T-cell (primary cell): ENCODE results near the gene DOCK9. TPM values are rescaled to one million over a fixed set of nuclear protein-coding genes. Genes with fewer than 3 reads are reported as not detected.

Experiments used
- ATAC-seq, 4 experiments: fragments of 200-7000 bp in 3 of 4; fragments of 150-1000 bp in 1 of 4; cut with Tn5 transposase; replicated peaks in 1 of 4; 1 replicate in 3 of 4; 2 replicates in 1 of 4; pipeline ENCODE4 v1.10.0; 2021; ENCODE audit warnings: moderate library complexity in 3 of 4, mild to moderate bottlenecking in 2 of 4, moderate number of reproducible peaks in 1 of 4
- CTCF ChIA-PET, 2 donors: fragments of 300-600 bp; sonication (Branson Sonifier 250); formaldehyde crosslinking; loops; one replicate each; lab custom pipeline; 2022; ENCODE audit warnings: antibody characterized with exemption in 2 of 2; lab: Charles Lee
- POLR2A ChIA-PET, 2 donors: fragments of 300-600 bp; sonication (Branson Sonifier 250); formaldehyde crosslinking; loops; one replicate each; lab custom pipeline; 2022; ENCODE audit warnings: antibody characterized with exemption in 2 of 2; lab: Charles Lee
- DNase-seq, 35 experiments: peaks; one replicate each; pipeline versions ENCODE4 v3.0.0 to v3.0.0-alpha.2; 2013 to 2023
- H3K27ac ChIP-seq: one replicate; pipeline ENCODE4 v1.5.1; 2013; ENCODE audit warnings: low read length
- H3K27me3 ChIP-seq, 2 experiments: replicated peaks in 1 of 2; 1 replicate in 1 of 2; 2 replicates in 1 of 2; pipeline versions ENCODE4 v1.6.1 to v1.7.0; 2013; ENCODE audit warnings: low read length in 1 of 2, mixed read lengths in 1 of 2; ENCODE audit not compliant: control insufficient read depth in 2 of 2, insufficient read depth in 2 of 2; ENCODE audit errors: extremely low read depth in 1 of 2
- H3K36me3 ChIP-seq, 2 donors: 1 replicate in 1 of 2; 2 replicates in 1 of 2; pipeline versions ENCODE4 v1.6.1 to v1.7.0; 2013; ENCODE audit warnings: low read length in 1 of 2; ENCODE audit not compliant: control insufficient read depth in 2 of 2, insufficient read depth in 1 of 2; ENCODE audit errors: extremely low read depth in 1 of 2
- H3K4me1 ChIP-seq, 2 experiments: 1 replicate in 1 of 2; 2 replicates in 1 of 2; pipeline versions ENCODE4 v1.6.1 to v1.7.0; 2013; ENCODE audit warnings: low read length in 2 of 2, mixed read lengths in 1 of 2; ENCODE audit not compliant: insufficient read depth in 2 of 2, control insufficient read depth in 1 of 2; ENCODE audit errors: extremely low read depth in 1 of 2
- H3K4me3 ChIP-seq, 2 donors: 1 replicate in 1 of 2; 2 replicates in 1 of 2; pipeline versions ENCODE4 v1.5.1 to v1.7.0; 2013; ENCODE audit warnings: mild to moderate bottlenecking in 2 of 2, low read length in 1 of 2, moderate library complexity in 1 of 2; ENCODE audit not compliant: control insufficient read depth in 1 of 2; ENCODE audit errors: extremely low read depth in 1 of 2
- H3K9me3 ChIP-seq: 2 replicates; pipeline ENCODE4 v1.7.0; 2013
- H3K27ac Mint-ChIP-seq, 2 donors: one replicate each; pipeline ENCODE4 v1.8.0; 2020 to 2021; ENCODE audit warnings: mild to moderate bottlenecking in 2 of 2, mixed read lengths in 2 of 2
- H3K27me3 Mint-ChIP-seq, 2 donors: one replicate each; pipeline ENCODE4 v1.8.0; 2021 to 2022; ENCODE audit warnings: mixed read lengths in 2 of 2
- H3K36me3 Mint-ChIP-seq: one replicate; pipeline ENCODE4 v1.8.0; 2021; ENCODE audit warnings: mixed read lengths
- H3K4me1 Mint-ChIP-seq, 3 donors: one replicate each; pipeline ENCODE4 v1.8.0; 2020 to 2022; ENCODE audit warnings: mixed read lengths in 3 of 3, mild to moderate bottlenecking in 1 of 3
- H3K4me3 Mint-ChIP-seq, 3 donors: one replicate each; pipeline ENCODE4 v1.8.0; 2020 to 2022; ENCODE audit warnings: mild to moderate bottlenecking in 3 of 3, mixed read lengths in 3 of 3, moderate library complexity in 3 of 3
- H3K9me3 Mint-ChIP-seq, 3 donors: one replicate each; pipeline ENCODE4 v1.8.0; 2020 to 2022; ENCODE audit warnings: mixed read lengths in 3 of 3
- WGBS: methylation state at CpG from one replicate; pipeline ENCODE4 v1.1.5; 2013; ENCODE audit warnings: missing lambda C conversion rate; ENCODE audit not compliant: insufficient coverage; 5-methylcytosine and 5-hydroxymethylcytosine counted together
- total RNA-seq, 35 experiments: library from RNA in 6 of 35; stranded (reverse) in 6 of 35; fragments of 120-200 nt in 1 of 35; gene quantifications; one replicate each; pipeline versions ENCODE4 v1.2.1 to v1.2.4 and lab custom pipeline; 2013 to 2026

DOCK9 gene
- total RNA-seq, 5 donors from 2014 or later (not counting 1 experiment from before 2014, with no cell fraction given) = 96.2 to 170 (median 162) TPM

DNA sequence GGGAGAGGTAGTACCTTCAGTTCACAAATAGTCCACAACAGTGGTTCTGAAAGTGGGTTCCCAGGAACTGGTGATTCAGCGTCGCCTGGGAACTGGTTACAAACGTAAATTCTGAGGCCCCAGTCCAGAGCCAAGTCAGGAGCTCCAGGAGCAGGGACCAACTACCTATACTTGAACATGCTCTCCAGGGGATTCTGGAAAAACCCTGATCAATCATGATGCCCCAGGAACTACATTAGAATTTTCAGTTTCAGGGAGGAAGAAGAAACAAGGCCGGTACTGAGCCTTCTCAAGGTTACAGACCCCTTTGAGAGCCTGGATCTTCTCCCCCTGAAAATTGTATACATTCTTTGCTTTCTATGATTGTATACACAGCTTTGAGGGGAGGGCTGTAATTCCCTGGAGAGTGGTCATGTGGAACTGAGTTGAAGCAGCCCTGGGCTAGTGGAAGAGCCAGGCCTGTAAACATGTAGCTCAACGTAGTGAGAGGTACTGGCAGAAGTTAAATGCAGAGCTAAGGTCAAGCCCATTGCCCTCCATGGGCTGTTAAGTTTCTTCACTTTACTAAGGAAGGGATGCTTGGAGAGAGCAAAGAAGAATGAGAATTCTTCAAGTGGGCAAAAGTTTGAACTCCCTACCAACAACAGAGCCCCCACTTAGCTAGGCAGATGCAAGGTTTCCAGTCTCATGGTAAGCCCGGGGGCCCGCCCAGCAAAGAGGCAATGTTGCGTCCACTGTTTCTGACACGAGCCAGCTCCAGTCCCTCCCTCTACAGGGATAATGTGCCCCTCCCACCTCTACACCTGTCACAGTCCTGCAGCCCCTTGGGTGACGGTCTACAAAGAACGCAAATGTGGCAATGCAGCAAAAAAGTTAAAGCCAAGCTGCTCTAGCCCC is 17.0 kb downstream of the DOCK9 start:
- Mint-ChIP-seq H3K27me3 (no peaks in the 10 kb centered on the region), H3K4me3 (no peak overlapping the region), H3K4me1 (peaks cover 17 to 32% (median 25%) of the 10 kb centered on the region in 3 donors), H3K27ac (no peak overlapping the region), H3K9me3 (no peaks in the 10 kb centered on the region), H3K36me3 (peaks cover 28% of the 10 kb centered on the region)
- Histone ChIP-seq H3K4me3 (no peak overlapping the region), H3K36me3 (peaks cover 0 to 3% of the 10 kb centered on the region in 2 donors), H3K27ac (no peak overlapping the region), H3K27me3 (no peaks in the 10 kb centered on the region), H3K9me3 (no peaks in the 10 kb centered on the region), H3K4me1 (no peaks in the 10 kb centered on the region)
- ATAC-seq (no peak), DNase-seq (no peak)
- 96% methylated on average over 9 of the region's 11 CpGs for WGBS
- ChIA-PET CTCF (no interaction called here), POLR2A (no interaction called here)

DNA sequence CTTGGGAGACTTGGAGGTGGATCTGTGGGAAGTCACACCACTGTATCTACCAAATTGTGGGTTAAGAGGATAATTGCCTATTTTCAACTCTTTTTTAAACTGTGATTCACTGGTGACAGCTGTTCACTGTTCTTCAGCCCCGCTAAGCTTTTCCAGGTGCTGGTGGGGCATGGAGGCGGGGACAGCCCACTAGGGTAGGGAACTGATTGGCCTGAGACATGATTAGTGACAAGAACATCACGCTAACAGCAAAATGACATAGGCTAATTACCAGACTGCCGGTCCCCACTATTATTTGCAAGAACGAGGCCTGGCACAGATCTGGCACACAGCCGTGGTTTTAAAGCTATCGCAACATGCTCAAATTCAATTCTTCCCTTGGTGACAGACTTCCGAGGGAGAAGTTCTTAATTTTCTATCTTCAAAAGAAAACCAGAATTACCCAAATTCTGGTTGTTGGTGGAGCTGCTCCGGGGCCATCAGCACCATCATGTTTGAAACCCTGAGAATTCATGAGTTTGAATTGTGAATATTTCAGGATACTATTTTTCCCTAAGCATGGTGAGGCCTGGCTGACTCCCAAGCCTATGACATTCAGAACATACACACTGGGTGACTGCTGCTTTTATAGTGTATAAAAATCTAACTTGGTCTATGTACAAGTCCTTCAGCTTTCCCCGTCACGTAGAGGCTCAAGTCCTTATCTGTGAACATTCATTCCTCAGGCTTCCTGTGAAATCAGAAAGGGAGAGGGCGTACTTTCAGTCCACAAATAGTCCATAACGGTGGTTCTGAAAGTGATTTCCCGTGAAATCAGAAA is 17.9 kb downstream of the DOCK9 start:
- Mint-ChIP-seq H3K36me3 (peaks cover 21% of the 10 kb centered on the region), H3K27me3 (no peaks in the 10 kb centered on the region), H3K9me3 (no peaks in the 10 kb centered on the region), H3K4me1 (peaks cover 14 to 31% (median 23%) of the 10 kb centered on the region in 3 donors), H3K4me3 (no peak overlapping the region), H3K27ac (no peak overlapping the region)
- ChIA-PET POLR2A (no interaction called here), CTCF (no interaction called here)
- DNase-seq = no peak
- no peaks in the 10 kb centered on the region for H3K4me1 ChIP-seq
- H3K27me3 ChIP-seq = no peaks in the 10 kb centered on the region
- 91% methylated on average over 7 of the region's 14 CpGs for WGBS
- H3K36me3 ChIP-seq = peaks cover 0 to under 1% of the 10 kb centered on the region in 2 donors
- no peaks in the 10 kb centered on the region for H3K9me3 ChIP-seq
- ATAC-seq = no peak
- no peak overlapping the region for H3K4me3 ChIP-seq
- H3K27ac ChIP-seq = no peak overlapping the region

DNA sequence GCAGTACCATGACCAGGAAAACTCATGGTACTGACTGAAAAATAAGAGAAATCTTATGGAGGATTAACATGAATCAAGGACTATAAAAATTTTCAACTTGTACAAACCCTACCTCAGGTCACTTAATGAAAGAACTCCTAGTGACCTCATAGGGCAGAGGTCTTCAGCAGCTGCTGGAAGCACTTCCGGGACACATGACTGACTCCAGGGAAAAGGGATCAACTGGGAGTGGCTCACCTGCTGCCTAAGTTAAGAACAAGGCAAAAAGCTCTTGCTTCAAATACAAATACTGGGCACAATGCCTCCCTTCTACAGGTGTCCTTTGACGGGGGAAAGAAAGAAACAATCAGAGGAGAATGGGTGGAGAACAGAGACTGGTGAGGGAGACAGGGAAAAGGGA is 18.6 kb downstream of the DOCK9 start:
- CTCF ChIA-PET = no interaction called here

DNA sequence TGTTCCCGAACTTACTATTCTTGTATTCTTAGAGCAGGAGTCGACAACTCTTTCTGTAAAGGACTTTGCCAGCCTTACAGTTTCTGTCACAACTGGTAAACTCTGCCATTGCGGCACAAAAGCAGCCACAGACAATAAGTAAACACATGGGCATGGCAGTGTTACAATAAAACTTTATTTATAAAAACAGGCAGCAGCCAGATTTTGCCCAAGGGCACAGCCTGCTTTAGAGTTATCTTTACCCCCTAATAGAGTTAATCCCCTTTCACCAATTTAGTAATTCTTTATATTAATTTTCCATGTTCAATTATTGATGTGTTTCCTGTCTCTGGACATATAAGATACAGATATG is 19.4 kb downstream of the DOCK9 start:
- Mint-ChIP-seq H3K4me1 (peaks cover 20 to 31% (median 29%) of the 10 kb centered on the region in 3 donors), H3K9me3 (no peaks in the 10 kb centered on the region), H3K27me3 (no peaks in the 10 kb centered on the region), H3K4me3 (no peak overlapping the region), H3K27ac (no peak overlapping the region), H3K36me3 (peaks cover 25% of the 10 kb centered on the region)
- ChIA-PET CTCF (no interaction called here), POLR2A (no interaction called here)
- WGBS = no CpG with 5 or more reads among the region's 3 CpGs
- Histone ChIP-seq H3K4me1 (no peaks in the 10 kb centered on the region), H3K27me3 (no peaks in the 10 kb centered on the region), H3K36me3 (peaks cover 0 to 5% of the 10 kb centered on the region in 2 donors), H3K27ac (no peak overlapping the region), H3K9me3 (no peaks in the 10 kb centered on the region), H3K4me3 (no peak overlapping the region)
- DNase-seq (no peak), ATAC-seq (no peak)

More for the DNA sequence above, 18.6 kb downstream of the DOCK9 start:
- Histone ChIP-seq H3K4me1 (no peaks in the 10 kb centered on the region), H3K4me3 (no peak overlapping the region), H3K36me3 (no peaks in the 10 kb centered on the region), H3K27ac (no peak overlapping the region), H3K9me3 (no peaks in the 10 kb centered on the region), H3K27me3 (no peaks in the 10 kb centered on the region)
- Mint-ChIP-seq H3K36me3 (peaks cover 21% of the 10 kb centered on the region), H3K9me3 (no peaks in the 10 kb centered on the region), H3K27me3 (no peaks in the 10 kb centered on the region), H3K4me3 (no peak overlapping the region), H3K4me1 (peaks cover 17 to 33% (median 25%) of the 10 kb centered on the region in 3 donors), H3K27ac (no peak overlapping the region)
- ATAC-seq (no peak), DNase-seq (no peak)
- POLR2A ChIA-PET = no interaction called here
- 83% methylated on average over 1 of the region's 2 CpGs for WGBS

DNA sequence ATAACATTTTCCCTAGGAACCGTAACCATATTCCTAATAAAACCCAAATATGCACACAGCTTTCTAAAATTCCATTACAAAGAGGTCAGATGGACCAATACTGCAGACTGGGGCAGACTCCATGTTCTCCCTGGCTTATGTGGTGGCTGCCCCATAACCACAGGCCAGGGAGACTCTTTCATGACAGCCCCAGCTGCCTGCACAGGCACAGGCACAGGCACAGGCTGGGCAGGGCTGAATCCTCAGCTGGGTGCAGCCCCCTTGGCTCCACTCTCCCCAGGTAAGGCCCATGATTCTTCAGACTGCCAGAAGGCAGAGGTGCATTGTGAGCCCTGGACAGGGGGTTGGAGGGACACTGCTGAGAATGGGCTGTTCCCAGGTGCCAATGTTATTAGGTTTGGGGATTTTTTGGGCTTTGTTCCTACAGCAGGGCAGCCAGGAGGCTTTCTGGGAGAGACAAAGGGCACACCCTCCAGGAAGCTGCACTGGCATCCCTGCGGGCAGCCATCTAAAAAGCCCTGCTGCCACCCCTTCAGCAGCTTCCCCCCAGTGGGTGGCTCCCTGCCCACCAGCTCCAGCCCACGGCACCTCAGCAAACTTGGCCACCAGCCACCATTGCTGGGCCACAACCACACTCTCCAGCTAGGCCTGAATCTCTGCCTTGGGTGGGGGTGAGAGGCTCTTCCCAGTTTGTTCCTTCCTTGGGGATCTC is 20.0 kb downstream of the DOCK9 start:
- CTCF ChIA-PET = no interaction called here
- peaks cover 30% of the 10 kb centered on the region for H3K36me3 Mint-ChIP-seq
- 100% methylated on average over 1 of the region's 3 CpGs for WGBS

GRCh38 chr13:98955336-98955735 is 22.5 kb downstream of the DOCK9 start:
- 98% methylated on average over 6 of the region's 9 CpGs for WGBS
- Histone ChIP-seq H3K27me3 (no peaks in the 10 kb centered on the region), H3K4me1 (no peaks in the 10 kb centered on the region), H3K9me3 (no peaks in the 10 kb centered on the region), H3K36me3 (peaks cover 0 to 5% of the 10 kb centered on the region in 2 donors), H3K4me3 (no peak overlapping the region), H3K27ac (no peak overlapping the region)
- Mint-ChIP-seq H3K27ac (no peak overlapping the region), H3K4me1 (peaks cover 28 to 31% (median 30%) of the 10 kb centered on the region in 3 donors), H3K27me3 (no peaks in the 10 kb centered on the region), H3K9me3 (no peaks in the 10 kb centered on the region), H3K4me3 (no peak overlapping the region), H3K36me3 (peaks cover 42% of the 10 kb centered on the region)
- POLR2A ChIA-PET = interaction anchor here in 1 of 2 donors (0.5 to 0.6 kb wide), 2 partner anchors 21 to 69 kb away, joined by 3 read pairs; no protein-coding TSS in a partner anchor
- no peak for DNase-seq
- CTCF ChIA-PET = interaction anchor here in 1 of 2 donors (0.7 kb wide), 1 partner anchor 22 kb away, joined by 3 read pairs; no protein-coding TSS in a partner anchor
- no peak for ATAC-seq

More for the DNA sequence above, 20.0 kb downstream of the DOCK9 start:
- no peaks in the 10 kb centered on the region for H3K4me1 ChIP-seq
- peaks cover 0 to 5% of the 10 kb centered on the region in 2 donors for H3K36me3 ChIP-seq
- H3K4me3 ChIP-seq = no peak overlapping the region
- POLR2A ChIA-PET = interaction anchor here in 1 of 2 donors (0.5 kb wide), 1 partner anchor 228 kb away, joined by 4 read pairs; no protein-coding TSS in a partner anchor
- Mint-ChIP-seq H3K4me1 (peaks cover 20 to 30% (median 30%) of the 10 kb centered on the region in 3 donors), H3K27me3 (no peaks in the 10 kb centered on the region), H3K4me3 (no peak overlapping the region), H3K9me3 (no peaks in the 10 kb centered on the region), H3K27ac (no peak overlapping the region)
- no peaks in the 10 kb centered on the region for H3K9me3 ChIP-seq
- no peak overlapping the region for H3K27ac ChIP-seq
- H3K27me3 ChIP-seq = no peaks in the 10 kb centered on the region
- no peak for ATAC-seq
- DNase-seq = no peak
